Measurements from ENCODE around the gene CTNS.
A peak's percentile ranks its signal among the peaks of the same experiment; 100 is the strongest.

The CTNS gene

DNA sequence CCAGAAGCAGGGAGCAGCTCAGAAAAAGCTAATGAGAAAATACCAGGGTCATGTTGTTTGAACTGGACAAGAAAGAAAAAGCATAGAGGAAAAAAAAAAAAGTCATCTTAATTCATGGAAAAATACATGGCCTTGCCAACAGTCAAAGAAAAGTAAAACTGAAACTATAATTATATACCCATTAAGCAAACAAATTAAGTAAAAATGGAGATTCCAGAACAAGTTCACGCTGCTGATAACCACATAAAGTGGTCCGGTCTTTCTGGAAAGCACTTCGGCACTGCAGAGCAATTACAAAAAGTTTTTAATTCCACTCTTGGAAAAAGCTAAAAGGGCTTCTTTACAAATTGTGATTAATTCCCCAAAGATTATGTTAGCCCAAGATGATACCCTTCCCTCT, 71.8 kb downstream of the CTNS start:
- DNase-seq (ENCODE audit: insufficient read length, low spot score) = no peak
- no peak for FAIRE-seq

DNA sequence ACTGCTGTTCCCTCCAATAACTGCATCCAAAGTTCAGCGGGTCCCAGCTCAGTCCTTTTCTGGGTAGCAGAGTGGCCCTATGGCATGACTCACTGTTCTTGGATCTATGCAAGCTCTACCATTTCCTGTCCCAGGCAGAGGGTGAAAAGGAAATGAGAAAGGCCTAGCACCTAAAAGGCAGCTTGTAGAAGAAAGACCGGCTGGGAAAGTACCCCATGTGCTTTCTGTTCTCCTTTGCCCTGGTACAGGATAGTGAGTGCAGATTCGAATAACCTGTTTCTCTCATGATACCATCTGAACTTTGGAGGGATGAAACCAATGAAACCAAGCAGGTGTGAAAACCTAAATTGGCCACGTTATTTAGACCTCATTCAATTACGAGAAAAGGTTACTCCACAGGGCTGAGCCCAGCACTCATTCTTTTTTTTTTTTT, 74.4 kb downstream of the CTNS start:
- peak; percentile 52 for DNase-seq (ENCODE audit: insufficient read length, low spot score)
- FAIRE-seq = no peak

Measured in HTR-8/SVneo (cell line).